GM23248 (cell line): ENCODE results near the gene ING5.

Source experiments
- EZH2 ChIP-seq: fragments of 200-600 bp; sonication (generic); IDR thresholded peaks from 2 replicates; pipeline ENCODE4 v1.6.1; 2018; ENCODE audit warnings: antibody characterized with exemption, mild to moderate bottlenecking; ENCODE audit not compliant: insufficient read depth, poor library complexity, severe bottlenecking
- EZH2phosphoT487 ChIP-seq: fragments of 200-600 bp; sonication (generic); IDR thresholded peaks from 2 replicates; pipeline ENCODE4 v1.6.1; 2018; ENCODE audit warnings: antibody characterized with exemption, moderate library complexity, mild to moderate bottlenecking, low read depth; ENCODE audit not compliant: insufficient read depth

GRCh38 chr2:241739177-241739576, 37.3 kb downstream of the ING5 start:
- no peak for TF ChIP-seq EZH2
- no peak for TF ChIP-seq EZH2phosphoT487
